HG03095 (cell line): ENCODE results near the gene SLC29A3.
"Not testable (repeated sequence)": the region's sequence is repeated elsewhere in the genome, so short reads cannot be mapped to it uniquely, and the experiment has no call there.

Experiments
- ATAC-seq: cut with Tn5 transposase; IDR thresholded peaks from one replicate; pipeline ENCODE4 v1.9.1; 2021; ENCODE audit warnings: moderate library complexity; ENCODE audit not compliant: unreplicated experiment

SLC29A3 gene

DNA sequence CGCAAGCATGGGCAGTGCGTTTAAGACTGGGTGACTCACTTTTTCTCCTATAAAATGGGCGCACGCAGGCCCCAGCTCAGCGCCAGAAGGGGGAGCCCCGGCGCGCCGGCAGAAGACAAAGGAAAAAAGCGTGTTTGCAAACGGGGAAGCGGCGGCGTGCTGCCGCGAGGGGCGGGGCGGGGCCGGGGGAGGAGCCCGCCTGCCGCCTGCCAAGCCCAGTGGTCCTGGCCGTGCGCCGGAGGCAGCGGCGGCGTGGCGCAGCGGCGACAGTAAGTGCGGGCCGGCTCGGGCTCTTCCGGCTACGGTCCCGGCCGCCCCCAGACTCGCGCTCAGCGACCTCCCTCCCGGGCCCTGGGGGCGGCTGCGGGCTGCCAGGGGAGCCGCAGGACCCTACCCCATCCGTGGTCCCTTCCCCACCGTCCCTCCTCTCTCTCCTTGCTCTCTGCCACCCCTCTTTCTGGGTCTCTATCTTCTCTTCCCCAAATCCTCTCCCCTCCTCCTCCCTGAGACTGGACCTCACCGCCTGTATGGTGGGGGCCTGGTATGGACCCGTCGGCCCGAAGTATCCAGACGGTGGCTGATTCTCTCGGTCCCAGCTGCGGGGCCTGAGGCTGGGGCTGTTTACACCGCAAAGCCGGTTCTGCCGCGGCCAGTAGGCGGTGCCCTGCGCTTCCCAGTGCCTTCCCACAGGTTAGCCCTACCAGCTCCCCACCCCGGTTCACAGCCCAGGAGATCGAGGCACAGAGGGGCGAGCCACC is at the start of gene SLC29A3:
TSS of gene SLC29A3 (plus strand) at position 218 of the 758 bp plus-strand sequence. CDS start at position 269, 51 bp downstream.
- peak; percentile 67 for ATAC-seq

DNA sequence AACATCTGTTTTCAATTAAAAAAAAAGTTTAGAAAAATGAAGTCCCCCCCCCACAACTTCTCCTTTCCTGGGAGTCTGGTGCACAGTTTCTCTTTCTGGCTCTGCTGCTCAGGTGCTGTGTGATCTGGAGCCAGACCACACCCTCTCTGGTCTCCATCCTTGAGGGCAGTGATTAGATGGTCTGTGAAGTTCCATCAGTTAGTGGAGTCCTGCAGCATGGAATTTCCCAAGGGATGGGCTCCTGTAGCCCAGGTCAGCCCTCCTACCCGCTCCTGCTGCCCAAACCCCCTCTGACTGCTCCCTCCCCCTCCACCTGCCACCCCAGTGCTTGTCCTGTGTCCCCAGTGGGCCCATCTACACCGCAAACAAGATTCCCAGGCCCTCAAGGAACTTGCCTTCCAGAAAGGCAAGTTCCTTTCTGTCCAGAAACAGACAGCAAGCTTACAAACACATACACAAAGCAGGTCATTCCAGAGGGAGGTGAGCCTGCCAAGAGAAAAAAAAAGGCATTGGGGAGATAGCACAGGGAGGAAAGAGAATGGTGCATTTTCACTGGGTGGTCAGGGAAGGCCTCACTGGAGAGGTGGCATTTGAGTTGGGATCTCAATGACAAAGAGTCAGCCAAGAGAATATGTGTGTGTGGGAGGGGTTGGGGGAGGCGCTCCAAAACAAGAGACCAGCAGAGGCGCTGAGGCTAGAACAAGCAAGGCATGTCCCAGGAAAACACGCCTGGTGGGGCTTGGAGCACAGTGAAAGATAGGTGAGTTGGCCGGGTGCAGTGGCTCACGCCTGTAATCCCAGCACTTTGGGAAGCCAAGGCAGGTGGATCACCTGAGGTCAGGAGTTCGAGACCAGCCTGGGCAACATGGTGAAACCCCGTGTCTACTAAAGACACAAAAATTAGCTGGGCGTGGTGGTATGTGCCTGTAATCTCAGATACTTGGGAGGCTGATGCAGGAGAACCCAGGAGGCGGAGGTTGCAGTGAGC is 49.5 kb upstream of the SLC29A3 start:
- no peak for ATAC-seq

DNA sequence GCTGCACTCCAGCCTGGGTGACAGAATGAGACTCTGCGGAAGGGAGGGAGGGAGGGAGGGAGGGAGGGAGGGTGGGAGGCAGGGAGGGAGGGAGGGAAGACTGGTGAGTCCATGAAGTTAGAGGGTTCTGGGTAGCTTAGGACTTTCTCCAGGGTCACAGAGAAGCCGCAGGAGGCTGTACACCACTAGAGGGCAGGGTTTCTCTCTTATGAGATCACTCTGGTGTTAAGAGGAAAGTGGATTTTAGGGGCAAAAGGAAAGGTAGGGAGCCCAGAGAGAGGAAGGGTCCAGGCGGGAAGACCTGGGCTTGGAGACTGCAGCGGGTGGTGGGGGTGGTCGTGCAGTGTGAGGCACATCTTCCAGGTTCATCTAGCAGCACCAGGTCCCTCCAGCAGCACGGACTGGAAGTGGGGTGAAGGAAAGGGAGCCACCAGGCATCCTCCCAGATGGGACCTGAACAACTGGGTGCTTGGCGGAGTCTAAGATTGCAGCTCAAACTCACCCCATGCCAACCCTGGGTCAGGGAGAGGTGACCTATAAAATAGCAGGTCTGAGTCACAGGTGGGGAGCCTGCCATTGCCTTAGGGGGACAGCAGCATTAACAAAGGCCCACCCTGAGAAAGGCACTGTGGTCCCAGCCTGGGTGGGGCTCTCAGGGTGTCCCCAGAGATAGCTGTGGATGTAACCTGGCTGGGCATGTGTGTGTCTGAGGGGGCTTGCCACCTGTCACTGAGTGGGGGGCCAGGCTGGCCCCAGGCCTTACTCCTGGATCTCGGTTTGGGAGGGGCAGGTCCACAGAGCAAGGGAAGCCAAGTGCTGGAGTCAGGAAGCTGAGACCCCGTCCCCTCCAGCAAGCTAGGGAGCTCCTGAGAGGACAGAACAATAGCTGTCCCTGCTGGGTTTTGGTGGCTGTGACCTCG is 48.5 kb upstream of the SLC29A3 start:
- no peak for ATAC-seq

DNA sequence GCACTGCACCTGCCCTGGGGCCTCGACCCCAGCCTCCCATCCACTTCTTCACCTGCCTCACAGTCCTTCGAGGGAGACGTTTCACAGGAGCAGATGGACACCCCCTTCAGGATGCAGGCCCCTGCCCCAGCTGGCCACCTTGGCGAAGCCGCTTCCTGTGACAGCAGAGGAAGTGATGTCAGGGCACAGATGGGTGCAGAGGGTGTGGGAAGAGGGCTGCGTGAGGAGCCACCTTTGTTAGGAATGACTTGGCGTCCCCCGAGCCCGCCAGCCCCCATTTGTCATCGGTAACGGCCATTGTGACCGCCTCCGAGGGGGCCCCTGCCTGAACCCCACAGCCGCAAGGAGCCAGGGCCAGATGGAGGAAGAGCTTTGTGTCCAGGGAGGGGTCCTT is 47.4 kb upstream of the SLC29A3 start:
- no peak for ATAC-seq

DNA sequence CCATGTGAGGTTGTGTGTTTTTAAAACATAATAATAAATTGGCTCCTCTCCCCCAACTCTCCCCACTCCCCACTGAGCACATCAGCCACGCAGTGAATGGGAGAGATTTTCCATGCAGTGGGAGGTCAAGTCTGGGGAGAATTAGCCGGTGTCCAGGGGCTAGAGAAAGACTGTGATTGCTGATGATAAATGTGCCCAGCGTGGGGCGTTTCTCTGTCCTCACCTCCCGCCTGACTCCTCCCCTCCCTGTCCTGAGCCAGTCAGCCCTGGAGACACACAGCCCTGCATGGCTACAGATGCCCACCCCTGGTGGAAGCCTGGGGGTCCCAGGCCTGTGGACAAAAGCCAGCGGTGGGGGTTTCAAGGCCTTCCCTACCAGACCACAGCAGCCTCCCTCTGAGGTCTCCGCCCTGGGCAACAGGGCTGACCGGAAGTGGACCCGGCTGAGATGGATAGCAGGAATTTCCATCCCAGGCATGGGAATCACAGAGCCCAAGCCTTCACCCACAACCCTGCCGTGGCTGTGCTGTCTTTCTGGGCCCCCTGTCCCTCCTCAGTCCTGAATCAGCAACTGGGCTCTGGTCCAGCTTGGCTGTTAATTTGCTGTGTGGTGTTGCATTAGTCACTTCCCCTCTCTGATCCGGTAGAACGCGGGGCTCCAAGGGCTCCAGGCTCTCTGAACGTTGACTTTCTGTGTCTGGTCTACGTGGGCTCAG is 46.8 kb upstream of the SLC29A3 start:
- ATAC-seq: no peak

DNA sequence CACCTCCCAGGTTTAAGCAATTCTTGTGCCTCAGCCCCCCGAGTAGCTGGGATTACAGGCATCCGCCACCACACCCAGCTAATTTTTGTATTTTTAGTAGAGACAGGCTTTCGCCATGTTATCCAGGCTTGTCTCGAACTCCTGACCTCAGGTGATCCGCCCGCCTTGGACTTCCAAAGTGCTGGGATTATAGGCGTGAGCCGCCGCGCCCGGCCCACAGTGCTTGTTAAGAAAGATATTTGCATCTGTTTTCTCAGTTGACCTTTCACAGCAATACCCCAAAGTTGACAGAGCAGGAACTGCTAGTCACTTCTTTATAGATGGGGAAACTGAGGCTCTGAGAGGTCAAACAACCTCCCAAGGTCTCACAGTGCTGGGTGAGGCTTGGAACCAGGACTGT is 46.1 kb upstream of the SLC29A3 start:
- not testable (repeated sequence) for ATAC-seq

DNA sequence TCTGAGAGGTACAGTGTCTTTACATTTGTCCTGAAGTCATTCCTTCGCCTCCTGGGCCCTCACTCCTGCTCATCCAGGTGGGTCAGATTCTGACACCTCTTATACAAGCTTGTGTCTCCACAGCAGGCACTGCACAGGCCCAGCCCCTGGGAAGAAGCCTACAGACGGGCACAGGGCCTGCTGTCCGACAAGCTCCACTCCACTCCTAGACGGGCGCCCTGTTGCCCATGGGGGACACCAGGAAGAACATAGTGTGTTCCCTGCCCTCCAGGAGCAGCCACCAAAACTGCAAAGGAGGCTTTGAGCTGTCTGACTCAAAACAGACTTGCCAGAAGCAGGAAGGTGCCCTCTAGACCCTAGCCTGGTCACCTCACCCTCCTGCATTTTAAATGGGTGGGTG is 45.6 kb upstream of the SLC29A3 start:
- ATAC-seq: no peak

DNA sequence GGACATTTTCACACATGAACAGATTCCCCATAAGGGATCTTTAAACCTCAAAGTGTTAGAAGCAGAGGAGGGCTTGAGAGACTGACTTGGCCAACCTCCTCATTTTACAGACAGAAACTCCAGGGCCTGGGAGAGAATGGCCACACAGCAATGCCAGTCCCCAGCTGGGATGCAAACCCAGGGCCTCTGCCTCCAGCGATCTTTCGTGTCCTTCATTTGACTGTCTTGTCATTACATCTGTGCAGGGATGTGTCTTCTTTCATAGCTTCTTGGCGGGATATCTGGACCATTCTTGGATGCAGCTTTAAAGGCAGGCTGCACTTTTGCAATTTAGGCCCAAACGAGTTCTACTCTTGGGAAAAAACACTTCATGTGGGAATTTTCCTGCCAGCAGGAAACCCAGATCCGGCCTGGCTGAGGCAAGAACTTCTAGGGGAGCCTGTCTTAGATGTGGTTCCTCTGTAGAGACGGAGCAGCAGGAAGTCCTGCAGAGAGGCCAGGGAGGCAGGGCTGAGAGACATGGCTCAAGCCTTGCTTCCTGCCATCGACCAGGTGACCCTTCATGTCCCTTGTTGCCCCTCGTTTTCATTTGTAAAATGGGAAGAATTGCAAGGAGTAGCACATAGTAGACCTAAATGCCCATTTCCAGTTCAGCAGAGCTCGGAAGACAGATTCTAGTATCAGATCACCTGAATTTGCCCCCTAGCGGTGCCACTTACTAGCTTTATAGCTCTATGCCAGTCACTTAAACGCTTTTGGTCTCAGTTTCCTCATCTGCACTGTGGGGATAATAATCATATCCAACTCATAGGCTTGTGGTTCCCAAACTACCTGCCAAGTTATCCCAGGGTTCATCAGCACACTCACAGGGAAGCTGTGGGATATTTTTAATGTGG is 43.9 kb upstream of the SLC29A3 start:
- ATAC-seq: no peak

DNA sequence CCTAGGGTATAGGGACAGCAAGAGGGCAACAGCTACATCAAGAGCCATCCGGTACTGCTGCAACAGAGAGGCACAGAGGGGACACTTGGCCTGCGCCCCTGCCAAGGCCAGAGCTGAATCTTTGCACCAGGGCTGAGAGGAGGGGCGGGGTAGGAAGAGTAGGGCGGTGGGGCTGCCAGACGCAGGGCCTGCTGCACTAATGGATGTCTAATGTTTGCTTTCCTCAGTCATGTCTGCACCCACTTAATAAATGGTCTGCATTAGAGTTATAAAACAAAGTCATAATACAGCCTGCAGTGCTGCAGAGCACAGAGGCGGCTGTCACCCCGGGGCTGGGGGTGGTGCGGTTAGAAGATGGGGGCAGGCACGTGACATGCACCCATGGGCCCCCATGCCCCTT is 42.2 kb upstream of the SLC29A3 start:
- ATAC-seq: no peak

DNA sequence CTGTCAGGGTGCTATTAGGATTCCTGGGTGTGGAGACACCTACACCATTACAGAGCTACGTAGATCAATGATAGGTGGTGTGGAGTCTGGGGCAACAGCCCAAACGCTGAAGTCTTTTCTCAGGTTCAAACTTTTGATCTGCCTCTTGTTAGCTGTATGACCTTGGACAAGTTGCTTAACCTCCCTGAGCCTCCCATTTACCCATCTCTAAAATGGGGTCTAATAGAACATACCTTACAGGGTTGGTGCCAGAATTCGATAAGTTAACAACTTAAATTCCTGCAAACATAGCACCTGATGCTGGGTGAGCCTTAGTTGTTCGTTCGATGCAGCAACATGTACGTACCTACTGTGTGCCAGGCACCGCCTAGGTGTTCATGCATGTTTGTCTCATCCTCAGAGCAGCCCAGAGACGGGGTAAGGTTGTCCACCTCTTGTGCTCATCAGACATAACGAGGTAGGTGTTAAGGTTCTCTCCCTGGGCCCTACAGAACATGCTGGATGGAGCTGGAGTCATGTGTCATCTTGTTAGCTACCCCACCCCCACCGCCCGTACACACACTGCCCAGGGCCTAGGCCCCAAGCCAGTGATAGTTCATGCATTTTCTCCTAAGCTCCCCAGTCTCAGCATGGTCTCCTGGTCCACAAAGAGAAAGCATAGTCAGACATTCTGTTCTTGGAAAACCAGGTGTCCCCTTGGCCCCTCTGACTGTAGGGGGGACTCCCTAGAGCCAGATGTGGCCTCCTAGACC is 41.0 kb upstream of the SLC29A3 start:
- no peak for ATAC-seq

DNA sequence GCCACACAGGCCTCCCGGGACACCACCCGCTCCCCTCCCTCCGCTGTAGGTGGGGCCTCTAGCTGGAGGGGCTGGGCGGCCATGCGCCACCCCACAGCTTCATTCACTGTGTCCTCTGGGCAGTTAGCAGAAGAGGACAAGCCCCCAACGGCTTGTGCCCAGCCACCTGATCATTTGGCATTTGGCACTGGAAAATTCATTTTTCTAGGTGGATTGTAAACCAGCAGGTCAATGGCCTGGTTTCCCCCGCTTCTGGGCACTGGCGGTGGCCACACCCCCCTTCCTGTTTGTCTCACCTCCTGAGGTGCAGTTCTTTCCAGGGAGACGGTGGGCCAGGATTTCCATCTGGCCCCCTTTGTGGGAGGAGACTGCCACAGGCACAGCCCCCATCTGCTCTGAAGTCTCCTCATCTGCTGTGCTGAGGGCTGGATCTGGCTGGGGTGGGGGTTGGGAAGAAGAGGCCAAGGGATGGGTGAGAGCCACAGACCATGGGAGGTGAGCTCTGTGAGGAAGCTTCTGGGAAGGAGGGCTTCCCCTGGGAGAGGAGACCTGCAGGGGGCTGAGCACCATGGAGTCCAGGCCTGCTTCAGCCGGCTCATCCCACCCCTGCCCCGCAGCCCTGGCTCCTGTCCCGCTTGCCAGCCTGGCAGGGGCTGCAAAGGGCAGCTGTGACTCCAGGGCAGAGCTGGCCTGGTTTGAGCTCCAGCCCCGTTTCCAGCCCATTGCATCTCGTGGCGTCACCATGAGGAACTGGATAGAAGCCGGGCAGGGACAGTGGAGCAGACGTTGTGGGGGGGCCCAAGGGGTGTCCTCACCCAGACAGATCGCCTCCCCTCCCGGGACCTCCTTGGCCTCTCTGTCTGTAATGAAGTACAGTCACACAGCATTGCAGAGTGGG is 40.1 kb upstream of the SLC29A3 start:
- no peak for ATAC-seq

DNA sequence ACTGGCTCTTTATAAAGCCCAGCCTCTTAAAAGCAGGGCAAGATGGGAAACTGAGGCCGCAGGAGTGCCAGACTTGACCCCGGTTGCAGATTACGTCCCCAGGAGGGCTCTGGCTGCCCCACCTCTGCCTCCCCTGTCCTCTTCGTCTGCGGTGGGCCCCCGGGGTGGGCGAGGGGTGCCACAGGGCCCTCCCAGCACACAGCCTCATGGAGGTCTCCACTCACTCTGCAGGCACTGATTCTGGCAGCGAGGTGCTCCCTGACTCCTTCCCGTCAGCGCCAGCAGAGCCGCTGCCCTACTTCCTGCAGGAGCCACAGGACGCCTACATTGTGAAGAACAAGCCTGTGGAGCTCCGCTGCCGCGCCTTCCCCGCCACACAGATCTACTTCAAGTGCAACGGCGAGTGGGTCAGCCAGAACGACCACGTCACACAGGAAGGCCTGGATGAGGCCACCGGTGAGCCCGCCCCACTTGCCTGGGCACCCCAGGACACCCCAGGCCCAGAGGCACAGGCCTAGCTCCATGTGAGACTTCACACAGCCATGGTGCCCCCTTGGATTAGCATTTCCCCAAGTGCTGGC is 39.4 kb upstream of the SLC29A3 start:
- no peak for ATAC-seq

DNA sequence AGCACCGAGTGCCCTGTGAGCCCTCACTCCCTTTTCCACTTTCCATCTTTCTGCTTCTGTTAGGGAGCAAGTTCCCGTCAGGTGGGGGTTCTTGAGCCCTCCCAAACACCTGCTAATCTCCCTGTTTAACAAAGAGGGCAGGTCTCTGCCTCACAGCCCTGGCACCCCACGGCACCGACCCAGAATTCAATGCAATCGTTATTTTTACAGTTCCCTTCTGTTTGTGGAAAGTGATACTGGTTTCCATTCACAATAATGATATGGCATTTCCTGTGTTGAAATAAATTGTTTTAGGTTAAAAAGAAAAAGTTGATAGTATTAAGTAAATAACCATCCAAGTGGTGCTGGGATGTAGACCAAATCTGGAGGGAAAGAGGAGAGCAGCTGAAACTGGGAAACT is 38.8 kb upstream of the SLC29A3 start:
- no peak for ATAC-seq

DNA sequence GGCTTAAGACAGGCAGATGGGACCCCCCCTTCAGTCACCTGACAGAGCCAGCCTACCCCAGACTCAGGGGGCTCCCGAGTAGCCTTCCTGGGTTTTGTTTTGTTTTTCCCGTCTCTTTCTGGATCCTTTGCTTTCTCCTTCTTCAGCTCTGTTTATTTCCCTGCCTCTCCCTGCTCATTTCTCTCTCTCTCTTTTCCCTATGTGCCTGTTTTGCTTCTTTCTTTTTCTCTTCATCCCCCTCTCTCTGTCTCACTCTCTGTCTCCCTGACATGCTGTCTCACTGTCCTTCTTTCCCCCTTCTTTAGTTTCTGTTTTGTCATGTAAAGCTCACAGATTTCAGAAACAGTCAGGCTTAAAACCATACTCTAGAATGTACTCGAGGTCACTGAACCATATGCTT is 38.2 kb upstream of the SLC29A3 start:
- ATAC-seq: no peak

DNA sequence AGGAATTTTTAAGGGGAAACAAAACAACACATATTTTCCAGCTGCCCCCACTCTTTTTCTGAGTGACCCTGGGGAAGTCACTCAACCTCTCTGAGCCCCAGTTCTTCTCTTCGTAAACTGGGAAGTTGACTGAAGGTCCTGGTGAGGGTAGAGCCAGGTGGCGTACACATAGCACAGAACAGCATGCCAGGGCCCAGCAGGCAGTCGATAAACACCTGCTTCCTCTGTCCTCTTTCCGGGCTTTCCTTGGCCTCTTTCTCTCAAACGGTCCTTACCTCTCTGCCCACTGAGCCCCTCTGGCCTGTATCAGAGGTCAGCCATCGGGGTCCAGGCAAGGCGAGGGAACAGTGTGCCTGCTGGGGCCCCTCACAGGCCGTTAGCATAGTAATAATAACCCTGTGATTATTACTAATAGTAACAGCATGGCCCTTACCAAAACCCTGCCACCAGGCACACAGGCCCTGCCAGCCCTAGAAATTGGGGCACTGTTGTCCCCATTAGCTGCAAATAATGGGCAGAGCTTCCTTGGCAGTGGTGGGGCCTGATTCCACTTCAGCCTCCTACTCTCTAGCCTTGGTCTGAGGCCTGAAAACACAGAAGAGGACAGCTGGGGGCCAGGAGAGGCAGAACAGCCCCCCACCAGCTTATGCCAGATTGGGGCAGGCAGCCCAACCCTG is 37.3 kb upstream of the SLC29A3 start:
- ATAC-seq: no peak

DNA sequence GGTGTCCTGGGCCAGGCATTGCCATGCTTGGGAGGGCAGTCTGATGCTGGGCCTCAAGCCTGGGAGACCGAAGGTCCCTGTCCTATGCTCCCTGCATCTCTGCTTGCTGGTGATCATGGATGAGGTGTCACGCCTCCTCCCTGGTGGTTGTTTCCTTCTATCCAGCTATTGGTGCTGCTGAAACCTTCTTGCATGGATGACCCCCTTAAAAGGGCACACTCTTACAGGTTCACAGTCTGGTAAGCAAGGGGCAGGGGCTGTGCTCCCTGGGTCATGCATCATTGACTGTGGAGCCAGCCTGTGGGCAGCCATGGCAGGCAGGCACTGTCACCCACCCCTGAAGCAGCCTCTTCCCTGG is 36.8 kb upstream of the SLC29A3 start:
- no peak for ATAC-seq

DNA sequence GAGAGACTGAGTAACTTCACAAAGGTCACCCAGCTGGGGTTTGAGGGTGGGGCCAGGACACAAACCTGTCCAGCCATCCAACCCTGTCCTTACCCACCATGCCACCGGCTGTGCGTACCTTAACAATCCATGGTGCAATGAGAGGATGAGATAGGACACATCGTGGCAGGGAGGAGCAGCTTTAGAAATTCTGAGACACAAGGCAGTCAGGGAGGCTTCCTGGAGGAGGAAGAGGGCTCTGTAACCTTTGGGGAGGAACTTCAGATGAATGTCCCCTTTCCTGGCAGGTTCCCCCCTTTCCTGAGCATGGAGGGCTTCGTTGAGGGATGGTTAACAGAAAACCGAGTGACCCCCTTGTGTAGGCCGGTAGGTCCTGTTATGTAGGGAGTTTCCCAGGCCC is 35.6 kb upstream of the SLC29A3 start:
- ATAC-seq: no peak
